ENCODE results near the gene C1QTNF12.

- TF ChIP-seq CTCF (conservative IDR thresholded peaks at IDR 0.05) = no peak
- TF ChIP-seq ZFX (IDR thresholded peaks at IDR 0.05) = no peak
Measured at GRCh38 chr1:1267488-1268283, 21.2 kb upstream of the C1QTNF12 start.

Data from C4-2B (cell line).